IPS-NIHi7 (cell line): ENCODE data around the gene HJV.

Source experiments
- DNase-seq: peaks from one replicate; pipeline ENCODE4 v3.0.0; 2012; ENCODE audit warnings: mixed read lengths; ENCODE audit errors: extremely low spot score

The HJV gene

DNA sequence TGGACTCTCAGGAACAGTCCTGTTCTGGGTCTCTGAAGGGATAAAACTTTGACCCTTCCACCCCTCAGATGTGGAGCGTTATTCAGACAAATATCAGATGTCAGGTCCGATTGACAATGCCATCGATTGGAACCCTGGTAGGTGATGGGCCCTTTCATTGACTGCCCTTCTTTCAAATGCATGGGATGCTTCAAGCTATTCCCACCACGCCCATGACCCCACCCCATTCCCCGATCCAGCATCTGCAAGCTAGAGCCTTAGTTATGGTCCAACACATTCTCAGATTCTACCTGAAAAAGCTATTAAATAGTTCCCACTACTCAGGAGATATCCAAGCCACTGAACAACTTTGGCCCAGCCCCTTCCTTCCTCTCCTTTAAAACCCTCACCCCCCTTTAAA, 44.5 kb downstream of the HJV start:
- no peak for DNase-seq

DNA sequence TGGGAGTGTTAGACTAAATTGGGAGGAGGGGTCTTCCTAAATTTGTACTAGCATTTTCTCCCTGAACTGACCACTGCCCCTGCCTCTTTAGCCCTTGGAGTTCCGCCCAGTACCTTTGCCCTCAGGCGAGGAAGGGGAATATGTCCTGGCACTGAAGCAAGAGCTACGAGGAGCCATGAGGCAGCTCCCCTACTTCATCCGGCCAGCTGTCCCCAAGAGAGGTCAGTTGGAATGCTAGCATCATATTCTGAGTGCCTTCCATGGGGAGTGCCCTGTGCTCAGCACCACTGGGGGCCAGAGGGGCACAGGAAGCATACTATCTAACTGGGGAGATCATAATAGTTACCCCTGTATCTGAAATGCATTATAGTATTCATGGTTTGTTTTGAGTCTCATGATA, 46.3 kb downstream of the HJV start:
- no peak for DNase-seq

DNA sequence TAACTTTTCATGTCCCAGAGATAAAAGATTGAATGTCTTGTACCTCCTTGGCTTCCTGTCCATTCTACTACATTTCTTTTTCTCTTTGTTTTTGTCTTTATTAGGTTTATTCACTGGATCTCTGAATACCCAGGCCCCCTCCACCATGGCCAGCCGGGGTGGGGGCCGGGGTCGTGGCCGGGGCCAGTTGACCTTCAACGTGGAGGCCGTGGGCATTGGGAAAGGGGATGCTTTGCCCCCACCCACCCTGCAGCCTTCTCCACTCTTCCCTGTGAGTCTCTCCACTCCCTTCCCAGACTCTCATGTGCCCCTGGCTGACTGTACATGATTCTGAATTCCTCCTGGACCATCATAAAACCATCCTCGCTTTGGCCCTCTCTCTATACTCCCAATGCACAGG, 46.8 kb downstream of the HJV start:
- no peak for DNase-seq

DNA sequence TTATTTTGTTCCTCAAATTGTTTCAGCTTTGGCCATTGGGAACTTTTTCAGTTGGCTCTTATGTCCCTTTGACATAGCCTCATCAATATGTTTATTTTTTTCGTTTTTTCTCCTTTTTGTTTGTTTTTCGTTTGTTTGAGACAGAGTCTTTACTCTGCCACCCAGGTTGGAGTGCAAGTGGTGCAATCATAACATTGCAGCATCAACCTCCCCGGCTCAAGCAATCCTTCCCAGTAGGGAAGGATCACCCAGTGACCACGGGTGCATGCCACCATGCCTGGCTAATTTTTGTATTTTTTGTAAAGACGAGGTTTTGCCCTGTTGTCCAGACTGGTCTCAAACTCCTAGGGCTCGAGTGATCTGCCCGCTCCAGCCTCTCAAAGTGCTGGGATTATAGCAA, 49.0 kb downstream of the HJV start:
- no peak for DNase-seq
